HG03135 (cell line): ENCODE results near the gene GATA3.

Experiments
- ATAC-seq: cut with Tn5 transposase; IDR thresholded peaks from one replicate; pipeline ENCODE4 v1.9.1; 2021; ENCODE audit warnings: mild to moderate bottlenecking, moderate library complexity; ENCODE audit not compliant: unreplicated experiment

Gene GATA3

DNA sequence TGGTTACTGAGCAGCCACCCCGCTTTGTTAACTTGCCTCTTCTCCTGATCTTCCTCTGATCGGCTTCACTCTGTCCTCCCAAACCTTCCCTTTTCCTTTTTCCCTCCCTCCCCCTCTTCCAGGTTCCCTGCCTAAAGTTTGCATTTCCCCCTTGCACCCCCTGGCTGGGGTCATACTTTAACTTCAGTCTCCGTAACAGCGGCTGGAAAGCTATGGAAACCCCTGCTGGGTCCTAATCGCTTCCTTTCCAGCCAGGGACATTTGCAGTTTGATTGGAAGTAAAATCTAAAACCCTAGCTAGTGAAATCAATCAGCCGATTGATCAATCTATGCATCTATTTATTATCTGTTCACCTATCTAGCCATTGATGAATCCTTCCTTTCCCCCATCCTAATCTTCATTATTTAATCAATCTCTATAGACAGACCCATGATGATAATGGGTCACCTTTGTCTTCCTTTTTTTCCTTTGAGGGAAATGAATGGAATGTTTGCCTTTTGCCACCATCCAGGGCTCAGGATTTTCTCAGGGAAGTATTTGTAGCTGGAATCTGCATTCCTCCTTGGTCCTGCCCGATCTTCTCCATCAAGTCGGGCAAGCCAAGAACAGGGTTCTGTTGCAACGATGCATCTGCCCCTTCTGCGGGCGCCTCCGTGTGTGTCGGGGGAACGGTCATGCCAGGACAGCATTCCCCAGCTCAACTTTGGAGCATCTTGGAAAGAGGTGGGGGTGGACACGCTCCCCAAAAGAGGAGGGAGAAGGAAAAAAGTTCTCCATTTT is 8.8 kb downstream of the GATA3 start:
- no peak for ATAC-seq

DNA sequence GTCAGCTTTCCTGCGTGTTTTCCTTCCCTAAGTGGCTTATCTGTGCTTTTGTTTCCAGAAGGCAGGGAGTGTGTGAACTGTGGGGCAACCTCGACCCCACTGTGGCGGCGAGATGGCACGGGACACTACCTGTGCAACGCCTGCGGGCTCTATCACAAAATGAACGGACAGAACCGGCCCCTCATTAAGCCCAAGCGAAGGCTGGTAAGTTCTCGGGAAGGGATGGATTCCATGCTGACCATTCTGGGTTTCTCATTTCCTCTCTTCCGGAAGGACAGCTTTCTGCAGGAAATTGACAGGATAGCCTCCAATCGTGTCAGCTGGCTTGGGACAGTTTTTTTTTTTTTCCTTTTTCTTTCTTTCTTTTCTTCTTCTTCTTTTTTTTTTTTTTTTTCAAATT is 9.4 kb downstream of the GATA3 start:
- no peak for ATAC-seq

GRCh38 chr10:8064436-8064835 is 9.9 kb downstream of the GATA3 start:
- no peak for ATAC-seq

DNA sequence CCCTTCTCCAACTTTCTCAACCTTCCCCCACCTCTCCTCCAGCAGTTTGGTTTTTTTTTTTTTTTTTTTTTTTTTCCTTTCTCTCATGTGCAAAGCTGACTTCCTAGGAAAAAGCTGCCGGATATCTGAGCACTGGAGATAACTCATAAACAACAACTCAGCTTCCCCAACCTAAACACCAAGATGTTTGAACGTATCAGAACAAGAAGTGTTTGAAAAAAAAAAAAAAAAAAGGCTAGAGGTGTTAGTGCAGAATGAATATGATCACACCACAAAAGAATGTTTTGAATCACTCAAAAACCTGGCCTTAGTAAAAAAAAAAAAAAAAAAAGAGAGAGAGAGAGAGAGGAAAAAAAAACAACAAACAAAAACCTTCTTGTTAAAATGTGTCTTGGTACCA is 11.2 kb downstream of the GATA3 start:
- ATAC-seq: no peak

- no peak for ATAC-seq
Observed at GRCh38 chr10:8066124-8066523, 11.6 kb downstream of the GATA3 start.

GRCh38 chr10:8066797-8067196 is 12.3 kb downstream of the GATA3 start:
- no peak for ATAC-seq

DNA sequence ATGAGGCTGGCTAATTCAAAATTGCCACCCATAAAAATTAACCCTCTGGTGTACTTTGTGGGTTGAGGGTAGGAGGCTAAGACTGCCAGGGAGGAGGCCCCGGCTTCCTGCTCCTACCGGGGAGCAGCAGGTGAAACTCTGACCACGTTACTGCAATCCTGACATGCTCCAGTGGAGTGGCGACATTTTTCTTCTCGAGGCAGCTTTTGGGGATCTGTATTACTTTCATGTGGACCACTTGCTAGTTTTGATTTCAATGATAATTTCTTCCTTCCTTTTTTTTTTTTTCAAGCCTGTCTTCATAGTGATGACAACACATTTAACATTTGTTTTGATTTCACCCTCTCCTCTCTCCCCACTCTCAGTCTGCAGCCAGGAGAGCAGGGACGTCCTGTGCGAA is 14.6 kb downstream of the GATA3 start:
- no peak for ATAC-seq

- no peak for ATAC-seq
Observed at GRCh38 chr10:8069627-8070026, 15.1 kb downstream of the GATA3 start.

DNA sequence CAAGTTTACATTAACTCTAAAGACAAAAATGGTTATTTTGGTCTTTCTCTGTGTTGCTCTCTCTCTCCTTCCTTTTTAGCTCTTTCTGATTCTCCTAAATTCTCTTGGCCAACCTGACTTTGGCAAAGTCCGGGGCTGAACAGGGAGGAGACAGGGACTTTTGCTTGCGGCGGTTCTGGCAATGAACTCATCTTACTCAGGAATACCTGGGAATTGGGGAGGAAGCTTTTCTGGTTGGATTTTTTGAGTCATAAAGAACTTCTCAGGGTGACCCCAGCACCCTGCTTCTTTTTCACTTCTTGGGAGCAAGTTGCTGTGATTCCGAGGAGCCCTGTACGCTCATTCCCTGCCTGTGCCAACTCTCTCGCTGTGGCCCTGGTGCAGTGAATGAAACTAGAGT is 16.0 kb downstream of the GATA3 start:
- ATAC-seq: no peak

GRCh38 chr10:8071006-8071405 is 16.5 kb downstream of the GATA3 start:
- ATAC-seq: no peak

GRCh38 chr10:8071666-8072065 is 17.2 kb downstream of the GATA3 start:
- no peak for ATAC-seq

- ATAC-seq: no peak
Observed at GRCh38 chr10:8072211-8072610, 17.7 kb downstream of the GATA3 start.

- no peak for ATAC-seq
Observed at GRCh38 chr10:8073691-8074416, 19.4 kb downstream of the GATA3 start.

DNA sequence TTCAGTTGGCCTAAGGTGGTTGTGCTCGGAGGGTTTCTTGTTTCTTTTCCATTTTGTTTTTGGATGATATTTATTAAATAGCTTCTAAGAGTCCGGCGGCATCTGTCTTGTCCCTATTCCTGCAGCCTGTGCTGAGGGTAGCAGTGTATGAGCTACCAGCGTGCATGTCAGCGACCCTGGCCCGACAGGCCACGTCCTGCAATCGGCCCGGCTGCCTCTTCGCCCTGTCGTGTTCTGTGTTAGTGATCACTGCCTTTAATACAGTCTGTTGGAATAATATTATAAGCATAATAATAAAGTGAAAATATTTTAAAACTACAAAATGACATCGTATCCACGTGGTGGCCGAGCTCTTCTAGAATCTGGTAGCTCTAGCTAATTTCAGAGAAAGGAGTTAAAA is 20.4 kb downstream of the GATA3 start:
- ATAC-seq: no peak

DNA sequence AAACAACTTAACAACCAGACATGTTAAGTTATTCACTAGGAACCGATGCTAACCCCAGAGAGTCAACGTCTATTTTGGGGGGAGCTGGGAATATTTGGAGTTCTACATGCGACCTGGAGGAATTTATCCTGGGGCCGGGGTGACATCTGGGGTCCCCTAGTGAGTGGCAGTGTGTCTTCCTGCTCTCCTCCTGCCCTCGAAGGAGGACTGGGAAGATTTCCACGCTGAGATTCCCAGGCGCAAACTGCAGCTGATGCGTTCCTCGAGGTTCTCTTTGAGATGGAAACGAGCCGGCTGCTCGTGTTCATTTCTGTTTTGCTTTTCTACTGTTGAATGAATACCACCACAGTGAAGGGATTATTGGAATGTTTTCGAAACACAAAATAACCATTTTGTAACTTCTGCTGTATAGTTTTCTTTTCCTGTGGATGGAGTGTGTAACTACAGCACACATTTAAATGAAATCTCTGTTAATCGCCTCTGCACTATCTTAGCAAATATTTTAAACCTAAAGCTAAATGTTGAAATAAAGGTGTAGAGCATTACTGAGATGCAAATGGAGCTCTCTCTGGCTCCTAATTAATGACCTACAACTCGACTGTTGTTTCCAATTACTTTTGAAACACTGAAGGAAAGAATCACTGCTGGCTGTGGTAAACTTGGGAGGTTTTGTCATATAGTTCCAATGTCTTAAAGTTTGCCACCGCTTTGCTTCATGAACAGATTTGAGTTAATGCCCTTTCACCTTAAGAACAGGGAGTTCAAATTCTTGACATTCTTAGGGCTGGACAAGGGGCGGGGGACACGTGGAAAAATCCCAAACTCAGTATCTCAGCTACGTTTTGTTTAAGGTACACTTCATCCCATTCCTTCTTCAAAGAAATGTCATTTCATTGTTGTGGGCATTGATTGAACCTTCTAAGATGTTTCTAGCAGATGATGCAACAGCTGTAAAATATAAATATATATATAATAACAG is 21.1 kb downstream of the GATA3 start:
- no peak for ATAC-seq

GRCh38 chr10:8076933-8077332 is 22.4 kb downstream of the GATA3 start:
- ATAC-seq: no peak

DNA sequence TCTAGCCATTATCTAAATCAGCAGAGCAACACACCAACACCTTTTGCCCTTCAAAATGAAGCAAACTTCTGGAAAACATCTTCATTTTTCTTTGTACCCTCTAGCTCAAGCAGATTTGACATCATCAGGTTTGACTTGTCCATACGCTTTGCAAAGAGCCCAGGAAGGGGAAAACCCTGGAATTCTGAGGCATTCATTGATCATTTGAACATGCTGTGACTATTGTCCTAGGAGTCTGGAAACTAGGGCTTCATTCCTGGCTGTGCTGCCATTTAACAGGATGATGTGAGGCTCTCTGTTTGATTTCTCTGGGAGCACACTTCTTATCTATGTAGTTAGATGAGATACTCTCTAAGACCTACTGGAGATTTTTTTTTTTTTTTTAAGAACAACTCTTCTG is 23.5 kb downstream of the GATA3 start:
- ATAC-seq: no peak

DNA sequence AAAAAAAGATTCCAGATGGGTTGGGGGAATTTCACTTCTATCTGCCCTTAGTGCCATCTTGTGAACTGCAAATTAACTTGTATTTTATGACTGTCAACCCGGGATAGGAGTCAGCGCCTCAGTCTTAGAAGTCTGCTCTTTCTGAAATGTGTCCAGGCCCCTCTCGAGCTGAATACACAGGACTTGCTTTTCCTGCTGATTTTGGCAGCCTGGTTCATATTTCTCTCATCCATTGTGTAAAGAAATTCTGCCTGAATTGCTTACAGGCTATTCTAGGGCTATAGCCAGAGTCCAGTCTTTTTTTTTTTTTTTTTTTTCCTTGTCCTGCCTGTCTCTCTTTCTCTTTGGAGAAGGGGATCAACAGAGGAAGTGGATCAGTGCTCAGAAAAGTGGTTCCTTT is 24.6 kb downstream of the GATA3 start:
- ATAC-seq: no peak

GRCh38 chr10:8084799-8085198 is 30.3 kb downstream of the GATA3 start:
- ATAC-seq: no peak

DNA sequence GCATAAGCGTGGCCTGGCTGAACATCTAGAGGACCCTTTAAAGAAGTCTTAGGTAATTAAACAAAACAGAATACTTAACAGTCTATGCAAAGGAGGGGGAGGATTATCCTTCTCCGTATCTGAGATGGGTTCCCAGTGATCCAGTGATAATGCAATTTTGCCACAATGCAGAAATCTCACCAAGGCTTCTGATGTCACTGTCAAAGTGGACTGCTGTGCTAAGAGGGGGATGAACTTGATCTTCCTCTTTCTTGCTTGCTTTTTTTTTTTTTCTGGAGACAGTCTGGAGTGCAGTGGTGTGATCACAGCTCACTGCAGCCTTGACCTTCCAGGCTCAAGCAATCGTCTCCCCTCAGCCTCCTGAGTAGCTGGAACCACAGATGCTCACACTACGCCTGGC is 30.8 kb downstream of the GATA3 start:
- no peak for ATAC-seq

DNA sequence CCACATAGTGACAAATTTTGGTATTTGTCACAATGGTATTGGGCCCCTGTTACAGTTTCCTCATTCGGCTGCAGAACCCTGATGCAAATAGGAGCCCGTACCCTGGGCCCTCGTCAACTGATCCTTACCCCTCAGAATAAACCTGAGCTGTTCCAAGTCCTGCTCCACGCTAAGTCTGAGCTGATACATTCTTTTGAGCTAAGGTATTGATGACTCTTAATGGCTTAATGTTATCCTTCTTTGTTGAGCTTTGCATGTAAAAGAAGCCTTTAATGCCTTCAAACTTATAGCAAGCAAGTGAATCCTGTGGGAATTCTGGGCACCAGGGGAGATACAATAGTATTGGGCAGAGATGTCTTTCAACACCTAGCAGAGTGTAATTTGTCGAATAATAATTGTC is 31.8 kb downstream of the GATA3 start:
- no peak for ATAC-seq
